SH-SY5Y (cell line): Measurements from ENCODE around the gene GNA15.

Experiments used
- GATA2 ChIP-seq: IDR thresholded peaks from 2 replicates; pipeline ENCODE4 v1.6.1; 2011; ENCODE audit warnings: mild to moderate bottlenecking, low read depth, low read length
- GATA3 ChIP-seq: IDR thresholded peaks from 2 replicates; pipeline ENCODE4 v1.6.1; 2011; ENCODE audit warnings: low read depth, mild to moderate bottlenecking, low read length, moderate library complexity

DNA sequence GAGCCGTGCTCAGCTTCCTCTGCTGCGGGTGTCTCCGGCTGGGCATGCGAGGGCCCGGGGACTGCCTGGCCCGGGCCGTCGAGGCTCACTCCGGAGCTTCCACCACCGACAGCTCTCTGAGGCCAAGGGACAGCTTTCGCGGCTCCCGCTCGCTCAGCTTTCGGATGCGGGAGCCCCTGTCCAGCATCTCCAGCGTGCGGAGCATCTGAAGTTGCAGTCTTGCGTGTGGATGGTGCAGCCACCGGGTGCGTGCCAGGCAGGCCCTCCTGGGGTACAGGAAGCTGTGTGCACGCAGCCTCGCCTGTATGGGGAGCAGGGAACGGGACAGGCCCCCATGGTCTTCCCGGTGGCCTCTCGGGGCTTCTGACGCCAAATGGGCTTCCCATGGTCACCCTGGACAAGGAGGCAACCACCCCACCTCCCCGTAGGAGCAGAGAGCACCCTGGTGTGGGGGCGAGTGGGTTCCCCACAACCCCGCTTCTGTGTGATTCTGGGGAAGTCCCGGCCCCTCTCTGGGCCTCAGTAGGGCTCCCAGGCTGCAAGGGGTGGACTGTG lies 44.0 kb downstream of the GNA15 start:
- no peak for TF ChIP-seq GATA2
- no peak for TF ChIP-seq GATA3
